ENCODE data around the gene SIL1. TPM values are rescaled to one million over a fixed set of nuclear protein-coding genes. Genes with fewer than 3 reads are reported as not detected.

The SIL1 gene
- total RNA-seq, 3 donors from 2014 or later (not counting 1 experiment from before 2014, with no cell fraction given), result 16.9 to 22.5 (median 22.4) TPM

DNA sequence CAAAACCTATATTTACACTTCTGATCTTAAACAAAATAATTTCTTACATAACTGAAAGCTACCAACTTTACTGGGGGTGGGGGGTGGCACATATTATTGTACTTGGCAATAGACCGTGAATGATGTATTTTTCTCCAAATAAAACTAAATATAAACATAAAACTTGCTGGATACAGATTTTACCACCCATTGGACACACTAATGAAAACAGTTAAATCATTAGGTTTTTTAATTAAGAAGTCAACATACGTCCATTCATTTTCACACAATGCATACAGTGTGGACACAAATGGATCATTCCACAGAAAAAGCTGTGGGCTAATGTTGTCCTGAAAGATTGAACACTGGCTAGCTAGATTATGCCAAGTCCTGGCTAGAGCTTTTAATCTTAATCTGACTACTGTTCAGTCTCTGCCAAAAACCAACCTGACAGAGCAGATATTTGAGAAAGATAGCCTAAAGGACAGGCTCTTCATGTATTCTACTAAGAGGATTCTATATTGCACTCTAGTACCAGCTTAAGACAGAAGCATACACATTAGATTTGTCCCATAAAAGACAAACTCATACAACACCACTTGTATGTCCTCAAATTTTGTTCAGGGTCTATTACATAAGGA, 118.1 kb downstream of the SIL1 start:
- H3K4me3 Mint-ChIP-seq, result no peak overlapping the region
- no peak overlapping the region for H3K4me3 ChIP-seq (ENCODE audit: low read length)
- no peaks in the 10 kb centered on the region for H3K27me3 ChIP-seq (ENCODE audit: control insufficient read depth, insufficient read depth, low read length)
- ATAC-seq (no peak), DNase-seq (no peak)
- intact Hi-C loops (cut with micrococcal nuclease), result no loop called here
- WGBS (ENCODE audit: insufficient coverage), result 100% methylated on average over 1 of the region's 2 CpGs
- no peaks in the 10 kb centered on the region for H3K9me3 ChIP-seq (ENCODE audit: control insufficient read depth, insufficient read depth, low read length)
- TF ChIP-seq, protein P1, sequence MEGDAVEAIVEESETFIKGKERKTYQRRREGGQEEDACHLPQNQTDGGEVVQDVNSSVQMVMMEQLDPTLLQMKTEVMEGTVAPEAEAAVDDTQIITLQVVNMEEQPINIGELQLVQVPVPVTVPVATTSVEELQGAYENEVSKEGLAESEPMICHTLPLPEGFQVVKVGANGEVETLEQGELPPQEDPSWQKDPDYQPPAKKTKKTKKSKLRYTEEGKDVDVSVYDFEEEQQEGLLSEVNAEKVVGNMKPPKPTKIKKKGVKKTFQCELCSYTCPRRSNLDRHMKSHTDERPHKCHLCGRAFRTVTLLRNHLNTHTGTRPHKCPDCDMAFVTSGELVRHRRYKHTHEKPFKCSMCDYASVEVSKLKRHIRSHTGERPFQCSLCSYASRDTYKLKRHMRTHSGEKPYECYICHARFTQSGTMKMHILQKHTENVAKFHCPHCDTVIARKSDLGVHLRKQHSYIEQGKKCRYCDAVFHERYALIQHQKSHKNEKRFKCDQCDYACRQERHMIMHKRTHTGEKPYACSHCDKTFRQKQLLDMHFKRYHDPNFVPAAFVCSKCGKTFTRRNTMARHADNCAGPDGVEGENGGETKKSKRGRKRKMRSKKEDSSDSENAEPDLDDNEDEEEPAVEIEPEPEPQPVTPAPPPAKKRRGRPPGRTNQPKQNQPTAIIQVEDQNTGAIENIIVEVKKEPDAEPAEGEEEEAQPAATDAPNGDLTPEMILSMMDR (IDR thresholded peaks at IDR 0.05), result no peak
- H3K4me1 ChIP-seq (ENCODE audit: control insufficient read depth, insufficient read depth, low read length), result no peaks in the 10 kb centered on the region
- H3K4me1 Mint-ChIP-seq, result peaks cover 7 to 12% of the 10 kb centered on the region in 2 donors
- no peak overlapping the region for H3K27ac Mint-ChIP-seq
- H3K27me3 Mint-ChIP-seq (ENCODE audit: low read depth in 2 of 2), result no peaks in the 10 kb centered on the region
- no peaks in the 10 kb centered on the region for H3K9me3 Mint-ChIP-seq
- no peak overlapping the region for H3K27ac ChIP-seq (ENCODE audit: low read length)
- no peaks in the 10 kb centered on the region for H3K36me3 Mint-ChIP-seq
- no peaks in the 10 kb centered on the region for H3K36me3 ChIP-seq (ENCODE audit: control insufficient read depth, insufficient read depth, low read length)

DNA sequence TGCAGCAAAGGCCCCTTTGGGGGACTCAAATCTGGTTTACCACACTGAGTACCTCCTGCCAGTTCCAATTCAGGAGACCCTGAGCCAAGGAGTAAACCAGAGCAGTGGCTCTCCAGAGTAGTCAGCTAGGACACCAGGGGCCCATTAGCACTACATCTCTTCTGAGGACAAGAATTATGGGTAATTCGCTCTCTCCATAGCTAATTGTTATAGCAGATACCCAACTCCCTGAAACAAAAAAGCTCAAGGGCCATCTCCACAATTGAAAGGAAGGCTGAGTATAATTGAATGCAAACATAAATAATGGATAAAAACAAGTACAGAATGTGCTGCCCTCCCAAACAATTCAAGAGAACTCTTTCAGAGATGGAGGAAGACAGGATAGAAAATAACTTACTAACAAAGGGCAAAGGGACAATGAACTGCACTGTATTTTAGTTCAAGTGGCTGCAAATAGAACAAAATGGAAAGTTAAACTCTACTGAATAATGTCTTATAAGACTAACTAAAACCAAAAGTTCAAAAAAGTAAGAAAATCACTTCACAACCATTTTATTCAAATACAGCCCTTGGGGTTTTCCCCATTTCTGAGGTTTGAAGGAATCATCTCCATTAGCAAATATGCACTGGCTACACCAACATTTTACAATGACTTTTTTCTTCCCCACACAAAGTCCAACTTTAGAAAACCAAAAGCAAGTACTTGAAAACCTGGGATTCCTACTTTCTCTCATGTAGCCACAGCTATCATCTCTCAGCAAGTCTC, 118.8 kb downstream of the SIL1 start:
- Mint-ChIP-seq H3K4me1 (peaks cover 7 to 12% of the 10 kb centered on the region in 2 donors), H3K4me3 (no peak overlapping the region), H3K36me3 (no peaks in the 10 kb centered on the region), H3K9me3 (no peaks in the 10 kb centered on the region), H3K27me3 (ENCODE audit: low read depth in 2 of 2) (no peaks in the 10 kb centered on the region), H3K27ac (no peak overlapping the region)
- H3K4me3 ChIP-seq (ENCODE audit: low read length), result no peak overlapping the region
- DNase-seq, result no peak
- no peaks in the 10 kb centered on the region for H3K27me3 ChIP-seq (ENCODE audit: control insufficient read depth, insufficient read depth, low read length)
- no CpG with 5 or more reads among the region's 1 CpG for WGBS (ENCODE audit: insufficient coverage)
- no peak overlapping the region for H3K27ac ChIP-seq (ENCODE audit: low read length)
- no peaks in the 10 kb centered on the region for H3K36me3 ChIP-seq (ENCODE audit: control insufficient read depth, insufficient read depth, low read length)
- H3K4me1 ChIP-seq (ENCODE audit: control insufficient read depth, insufficient read depth, low read length), result no peaks in the 10 kb centered on the region
- TF ChIP-seq, protein P1 (IDR thresholded peaks at IDR 0.05), result no peak
- no peaks in the 10 kb centered on the region for H3K9me3 ChIP-seq (ENCODE audit: control insufficient read depth, insufficient read depth, low read length)
- ATAC-seq, result no peak
- intact Hi-C loops (cut with micrococcal nuclease), result no loop called here

DNA sequence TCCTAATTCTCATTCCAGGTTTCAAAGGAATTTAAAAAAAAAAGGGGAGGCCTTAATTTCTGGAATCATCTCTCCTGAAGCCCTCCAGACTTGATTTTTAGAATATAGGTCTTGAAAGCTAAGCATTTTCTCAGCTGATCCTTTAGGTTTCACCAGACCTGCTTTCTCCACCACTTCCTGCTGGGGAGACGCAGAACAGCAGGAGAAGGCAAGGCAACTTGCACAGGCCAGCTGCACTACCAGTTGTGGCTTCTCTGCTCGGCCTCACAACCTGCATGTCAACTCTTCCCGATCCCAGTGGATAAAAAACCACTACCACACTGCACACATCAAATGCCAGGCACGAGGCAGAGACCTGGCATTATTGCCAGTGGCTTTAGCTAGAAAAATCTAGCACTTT, 119.8 kb downstream of the SIL1 start:
- ATAC-seq, result no peak

More for the DNA sequence above, 119.8 kb downstream of the SIL1 start:
- Mint-ChIP-seq H3K9me3 (no peaks in the 10 kb centered on the region), H3K27ac (no peak overlapping the region), H3K4me1 (peaks cover 7 to 12% of the 10 kb centered on the region in 2 donors), H3K4me3 (no peak overlapping the region), H3K36me3 (no peaks in the 10 kb centered on the region), H3K27me3 (ENCODE audit: low read depth in 2 of 2) (no peaks in the 10 kb centered on the region)
- DNase-seq, result no peak
- H3K27me3 ChIP-seq (ENCODE audit: control insufficient read depth, insufficient read depth, low read length), result no peaks in the 10 kb centered on the region
- no peaks in the 10 kb centered on the region for H3K9me3 ChIP-seq (ENCODE audit: control insufficient read depth, insufficient read depth, low read length)
- TF ChIP-seq, protein P1 (IDR thresholded peaks at IDR 0.05), result no peak
- intact Hi-C loops (cut with micrococcal nuclease), result no loop called here
- no peak overlapping the region for H3K4me3 ChIP-seq (ENCODE audit: low read length)
- no peaks in the 10 kb centered on the region for H3K4me1 ChIP-seq (ENCODE audit: control insufficient read depth, insufficient read depth, low read length)
- no peaks in the 10 kb centered on the region for H3K36me3 ChIP-seq (ENCODE audit: control insufficient read depth, insufficient read depth, low read length)
- H3K27ac ChIP-seq (ENCODE audit: low read length), result no peak overlapping the region
- WGBS (ENCODE audit: insufficient coverage), result 31% methylated on average over 4 of the region's 4 CpGs

Measured in natural killer cell (primary cell).